T follicular helper cell (primary cell): ENCODE results near the gene HEBP2.
"Not testable (repeated sequence)": the region's sequence is repeated elsewhere in the genome, so short reads cannot be mapped to it uniquely, and the experiment has no call there.

Experiments
- DNase-seq: peaks from one replicate; pipeline ENCODE4 v3.0.0-alpha.2; 2020; ENCODE audit warnings: low read depth

The HEBP2 gene

DNA sequence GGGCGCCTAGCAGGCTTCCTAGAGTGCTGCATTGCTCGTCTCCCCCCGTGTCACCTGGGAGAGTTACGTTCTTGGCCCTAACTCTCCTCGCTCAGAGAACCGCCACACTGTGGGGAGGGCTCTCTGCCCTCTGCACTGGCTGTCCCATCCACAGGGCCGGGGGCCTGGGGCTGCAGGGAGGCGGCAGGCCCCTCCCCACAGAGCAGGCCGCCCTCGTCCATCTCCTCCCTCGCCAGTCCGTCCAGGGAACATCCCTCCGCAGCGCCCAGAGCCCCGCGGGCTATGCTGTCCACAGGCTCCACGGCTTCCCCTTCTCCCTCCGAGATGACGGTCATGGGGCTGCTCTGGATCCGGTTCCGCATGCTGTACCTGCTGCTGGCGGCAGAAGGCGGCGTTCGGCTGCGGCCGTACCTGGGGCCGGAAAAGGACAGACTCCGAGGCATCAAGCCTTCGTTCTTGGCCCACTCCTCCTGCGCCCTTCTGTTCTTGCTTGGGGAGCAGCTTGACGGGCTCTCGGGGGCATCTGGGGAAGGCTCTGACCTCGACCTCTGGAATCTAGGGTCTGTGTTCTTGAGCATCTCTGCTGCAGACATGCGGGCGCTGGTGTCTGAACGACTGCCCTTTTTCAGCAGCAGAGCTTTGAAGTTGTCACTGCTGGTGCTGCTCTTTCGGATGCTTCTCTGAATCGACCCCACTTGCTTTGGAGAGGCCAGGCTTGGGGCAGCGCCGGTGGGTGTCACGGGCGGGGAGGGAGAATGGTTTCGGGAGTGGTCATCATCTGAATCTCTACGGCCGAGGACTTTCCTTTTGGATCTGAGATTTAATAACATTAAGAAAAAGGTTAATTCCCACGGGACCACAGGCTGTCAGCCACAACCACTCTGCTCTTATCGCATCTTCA, 20.2 kb downstream of the HEBP2 start:
- DNase-seq: no peak

DNA sequence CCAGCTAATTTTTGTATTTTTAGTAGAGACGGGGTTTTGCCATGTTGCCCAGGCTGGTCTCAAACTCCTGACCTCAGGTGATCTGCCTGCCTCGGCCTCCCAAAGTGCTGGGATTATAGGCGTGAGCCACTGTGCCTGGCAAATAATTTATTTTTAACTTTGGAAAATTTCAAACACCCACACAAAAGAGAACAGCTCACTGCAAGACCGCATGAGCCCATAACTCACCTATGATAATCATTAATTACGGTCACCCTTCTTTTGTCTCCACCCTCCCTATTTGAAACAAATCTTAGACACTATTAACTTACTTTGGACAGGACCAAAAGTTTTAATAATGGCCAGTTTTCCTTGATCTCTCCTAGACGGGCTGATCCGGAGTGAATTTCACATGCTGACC, 21.2 kb downstream of the HEBP2 start:
- not testable (repeated sequence) for DNase-seq

DNA sequence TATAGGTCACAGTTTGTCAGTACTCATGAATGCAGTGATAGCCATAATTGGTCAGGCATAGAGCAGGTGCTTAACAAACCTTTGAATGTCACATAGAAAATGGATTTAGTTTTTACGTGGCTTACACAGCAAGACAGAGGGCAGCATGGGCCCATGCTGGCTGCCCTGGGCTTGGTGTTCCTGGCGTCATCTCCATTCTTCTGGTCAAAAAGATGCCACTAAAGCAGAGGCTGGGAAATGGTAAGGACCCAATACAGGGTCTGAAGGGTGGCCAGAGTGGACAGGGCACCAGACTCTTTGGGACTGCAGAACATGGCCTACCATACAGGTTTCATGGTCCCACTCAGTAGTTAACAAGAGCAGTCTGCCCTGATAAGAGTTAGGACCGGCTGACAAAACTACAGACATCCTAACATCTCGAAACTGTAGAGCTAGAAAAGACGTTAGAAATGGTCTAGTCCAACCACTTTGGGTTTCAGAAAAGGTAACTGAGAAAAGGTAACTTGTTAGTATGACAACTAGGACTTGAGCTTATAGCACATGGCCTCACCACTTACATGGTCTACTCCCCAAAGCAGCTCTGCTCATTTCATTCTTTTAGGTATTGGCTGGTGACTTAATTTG, 22.6 kb downstream of the HEBP2 start:
- no peak for DNase-seq

DNA sequence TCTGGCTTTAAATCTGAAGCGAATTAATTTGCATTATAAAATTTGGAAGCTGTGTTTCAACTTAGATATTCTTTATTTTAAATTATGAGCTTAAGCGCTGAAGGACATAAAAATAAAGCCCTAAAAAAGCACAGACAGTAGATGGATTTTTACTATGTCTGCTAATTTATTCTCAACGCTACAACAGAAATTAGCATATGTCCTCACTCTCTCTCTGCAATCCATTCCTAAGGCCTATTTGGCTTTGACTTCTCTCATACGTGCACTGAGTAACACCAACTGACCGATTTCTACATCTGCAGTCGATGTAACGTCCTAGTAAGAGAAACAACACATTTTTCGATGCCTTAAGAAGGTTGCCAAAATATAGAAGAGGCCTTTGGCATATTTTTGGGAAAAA, 23.7 kb downstream of the HEBP2 start:
- DNase-seq: no peak

DNA sequence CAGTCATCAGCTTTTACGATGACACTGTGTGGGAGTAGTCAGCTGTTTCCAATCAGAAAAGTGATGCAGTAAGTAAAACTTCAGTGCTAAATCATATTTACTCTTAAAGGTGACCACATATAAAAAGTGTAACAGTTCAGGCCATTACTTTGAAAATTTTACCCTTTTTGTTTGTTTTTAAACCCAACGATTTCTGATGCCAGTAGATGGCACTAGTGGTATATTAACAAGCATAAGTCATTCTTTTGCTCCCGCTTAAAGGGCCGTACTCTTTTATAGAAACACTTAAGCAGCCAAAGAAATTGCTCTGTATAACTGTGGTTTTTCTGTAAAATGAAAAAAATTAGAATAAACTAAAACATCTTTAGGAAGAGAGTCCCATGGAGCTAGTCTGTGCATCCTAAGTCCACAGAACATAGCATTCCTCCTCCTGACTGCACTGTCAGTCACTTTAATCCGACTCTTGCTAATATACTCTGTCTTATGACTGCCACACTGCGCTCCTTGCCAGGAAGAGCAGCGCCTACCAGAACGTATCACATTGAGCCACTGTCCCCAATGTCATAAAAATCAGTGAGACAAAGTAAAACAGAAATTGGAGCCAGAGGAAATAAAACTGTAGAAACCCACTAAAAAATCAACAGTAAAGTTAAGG, 25.0 kb downstream of the HEBP2 start:
- no peak for DNase-seq

DNA sequence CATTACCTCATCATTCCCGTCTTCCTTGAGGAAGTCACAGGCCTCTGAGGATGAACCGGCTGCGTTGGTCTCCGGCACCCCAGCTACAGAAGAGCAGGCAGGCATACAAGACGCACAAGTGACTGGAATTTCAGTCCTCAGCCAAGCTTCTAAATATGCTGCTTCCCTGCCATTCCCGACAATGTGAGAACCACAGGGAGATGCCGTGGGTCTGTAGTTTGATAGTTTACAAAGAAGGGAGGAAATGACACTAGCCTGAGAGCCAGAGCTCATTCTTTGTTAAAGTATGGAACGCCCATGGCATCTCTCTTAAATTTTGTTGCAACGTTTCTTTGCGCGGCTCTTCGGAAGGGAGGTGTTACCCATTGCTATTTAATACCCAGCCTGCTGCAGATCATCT, 25.7 kb downstream of the HEBP2 start:
- DNase-seq: no peak

DNA sequence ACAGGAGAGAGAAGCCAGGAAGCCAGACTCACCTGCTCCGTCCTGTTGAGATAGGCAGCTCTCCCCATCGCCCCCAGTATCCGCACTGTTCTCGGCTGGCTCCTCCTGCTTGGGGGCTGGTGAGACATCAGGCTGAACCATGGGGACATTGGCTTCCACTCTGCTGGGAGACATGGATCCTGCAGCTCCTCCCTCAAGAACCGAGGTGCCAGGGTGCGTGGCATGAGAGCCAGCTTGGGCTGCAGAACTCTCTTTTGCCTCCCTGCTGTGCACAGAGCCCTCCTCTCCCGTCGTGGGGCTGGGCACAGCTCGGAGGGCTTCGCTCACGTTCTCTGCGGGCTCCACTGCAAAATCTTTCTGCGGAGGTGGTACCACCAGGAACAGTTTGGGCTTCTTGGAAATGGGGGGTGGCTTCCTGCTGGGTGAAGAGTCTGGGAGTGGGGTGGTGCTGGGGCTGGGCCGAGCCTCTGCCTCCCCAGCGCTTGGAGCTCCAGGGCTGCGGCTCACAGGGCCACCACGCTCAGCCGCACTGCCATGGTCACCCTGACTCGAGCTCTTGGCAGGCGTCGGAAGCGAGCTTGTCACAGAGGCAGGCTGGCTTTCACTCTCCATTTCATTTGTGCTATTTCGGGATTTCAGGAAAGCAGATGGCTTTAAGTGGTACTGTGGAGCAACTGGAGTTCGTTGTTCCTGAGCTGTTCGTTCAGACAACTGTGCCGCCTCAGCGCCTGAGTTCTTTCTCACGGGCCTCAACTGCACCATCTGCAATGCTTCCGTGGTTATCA, 26.5 kb downstream of the HEBP2 start:
- DNase-seq: no peak

DNA sequence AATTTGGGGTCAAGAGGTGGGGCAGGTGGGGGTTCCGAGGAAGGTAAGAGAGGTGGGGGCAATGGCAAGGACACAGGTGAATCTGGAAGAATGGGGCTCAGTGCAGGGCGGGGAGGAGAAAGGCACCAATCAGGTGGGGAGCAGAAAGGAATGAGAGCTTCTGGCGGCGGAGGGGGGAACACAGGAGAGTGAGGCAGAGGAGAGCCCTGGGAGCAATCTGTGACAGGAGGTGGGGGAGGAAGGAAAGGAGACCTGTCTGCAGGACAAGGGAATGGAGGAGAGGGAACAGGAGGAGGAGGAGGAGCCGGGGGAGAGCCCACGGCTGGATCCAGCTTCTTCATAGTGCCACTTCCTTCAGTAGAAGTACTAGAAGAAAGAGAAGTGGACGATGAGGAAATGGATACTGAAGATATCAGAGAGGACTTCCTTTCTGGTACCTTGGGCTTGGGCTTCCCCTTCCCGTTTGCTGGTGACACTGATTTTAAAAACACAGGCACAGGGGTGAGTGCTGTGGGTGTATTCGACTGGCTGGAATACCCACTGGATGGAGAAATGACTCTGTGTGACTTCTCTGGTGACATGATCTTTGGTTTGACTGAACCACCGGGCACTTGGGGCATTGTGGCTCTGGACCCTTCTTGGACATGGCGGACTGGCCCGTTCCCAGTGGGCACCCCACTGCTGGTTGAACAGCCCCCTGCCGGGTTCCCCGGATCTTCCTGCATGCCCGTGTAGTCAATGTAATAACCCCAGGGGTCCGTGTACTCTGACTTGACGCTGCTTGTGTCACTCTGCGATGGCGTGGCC, 27.4 kb downstream of the HEBP2 start:
- DNase-seq: no peak

DNA sequence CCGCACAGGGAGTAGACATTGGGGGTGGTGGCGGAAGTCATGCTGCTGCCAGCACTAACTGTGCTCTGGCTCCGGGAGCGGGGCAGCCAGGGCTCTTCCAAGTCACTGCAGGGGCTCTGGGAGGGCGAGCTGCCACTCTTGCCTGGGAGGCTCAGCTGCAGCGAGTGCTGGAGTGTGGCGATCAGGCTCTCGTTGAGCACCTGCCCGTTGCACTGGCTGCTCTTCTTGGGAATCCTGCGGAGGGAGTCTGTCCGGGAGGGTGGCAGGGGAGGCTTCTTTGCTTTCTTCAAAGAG, 28.0 kb downstream of the HEBP2 start:
- DNase-seq: no peak

DNA sequence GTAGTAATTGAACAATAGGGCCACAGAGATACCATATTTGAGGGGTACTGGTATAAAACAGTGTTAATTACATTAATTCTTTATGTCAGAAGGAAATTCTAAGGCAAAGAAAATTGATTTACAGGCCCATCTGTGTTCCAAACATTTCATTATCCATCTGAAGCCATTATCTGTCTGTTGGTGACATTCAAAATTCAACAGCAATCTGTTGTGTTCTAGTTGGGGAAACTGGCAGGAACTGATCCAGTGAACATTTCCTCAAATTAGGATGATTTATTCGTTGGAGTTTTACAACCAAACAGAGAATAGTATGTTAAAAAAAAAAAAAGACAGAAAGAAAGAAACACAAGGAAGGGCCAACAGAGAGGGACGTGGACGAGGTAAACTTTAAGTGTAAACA, 30.1 kb downstream of the HEBP2 start:
- DNase-seq: no peak

DNA sequence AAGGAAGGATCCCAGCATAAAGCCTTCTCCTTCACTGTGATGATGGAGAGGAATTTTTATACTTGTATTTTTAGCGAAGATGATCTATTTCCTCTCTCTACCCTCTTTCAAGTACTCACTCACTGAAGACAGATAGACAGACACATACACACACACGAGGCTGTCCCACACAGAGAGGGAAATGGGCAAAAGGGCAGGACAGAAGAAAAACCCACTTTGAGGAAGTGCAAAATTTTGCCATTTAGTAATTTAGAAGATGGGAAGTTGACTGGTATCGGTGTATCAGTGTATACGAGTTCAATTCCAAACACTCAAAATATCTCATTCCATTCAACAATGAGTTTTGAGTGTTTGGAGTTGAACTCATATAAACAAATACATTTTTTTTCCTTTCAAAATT, 30.9 kb downstream of the HEBP2 start:
- no peak for DNase-seq

DNA sequence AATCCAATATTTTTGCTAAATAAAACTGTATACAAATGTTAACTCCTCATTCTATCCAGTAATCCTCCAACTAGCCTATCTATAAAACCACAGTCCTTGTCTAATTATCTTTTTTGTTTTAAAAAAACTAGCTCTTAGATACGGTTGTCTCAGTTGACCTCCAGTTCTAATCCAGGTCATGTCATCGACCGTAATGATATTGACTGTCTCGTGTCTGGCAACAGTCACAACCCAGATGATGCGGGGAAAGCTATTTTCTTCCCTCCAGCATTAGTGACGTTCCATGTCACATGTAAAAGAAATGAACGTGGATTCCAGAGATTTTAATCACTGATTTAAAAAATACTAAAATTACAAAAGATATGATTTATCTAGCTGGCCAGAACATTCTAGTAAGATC, 35.5 kb downstream of the HEBP2 start:
- no peak for DNase-seq

DNA sequence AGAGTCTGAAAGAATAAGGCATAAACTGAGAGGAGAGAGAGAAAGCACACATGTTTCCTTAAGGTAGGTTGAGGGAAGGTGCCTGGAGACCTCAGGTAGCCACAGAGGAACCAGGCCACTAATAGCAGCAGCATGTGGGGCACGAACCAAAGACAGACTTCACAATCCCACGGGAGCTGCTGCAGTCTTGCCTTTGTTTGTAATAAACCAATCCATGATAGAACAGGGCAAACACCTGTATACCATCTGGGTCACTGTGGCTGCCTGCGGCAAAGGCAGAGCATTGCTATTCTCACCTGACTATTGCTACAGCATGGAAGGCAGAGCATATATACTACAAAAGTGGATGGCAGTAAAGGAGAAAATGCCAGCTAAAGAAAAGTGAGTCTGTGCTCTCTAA, 36.3 kb downstream of the HEBP2 start:
- no peak for DNase-seq

DNA sequence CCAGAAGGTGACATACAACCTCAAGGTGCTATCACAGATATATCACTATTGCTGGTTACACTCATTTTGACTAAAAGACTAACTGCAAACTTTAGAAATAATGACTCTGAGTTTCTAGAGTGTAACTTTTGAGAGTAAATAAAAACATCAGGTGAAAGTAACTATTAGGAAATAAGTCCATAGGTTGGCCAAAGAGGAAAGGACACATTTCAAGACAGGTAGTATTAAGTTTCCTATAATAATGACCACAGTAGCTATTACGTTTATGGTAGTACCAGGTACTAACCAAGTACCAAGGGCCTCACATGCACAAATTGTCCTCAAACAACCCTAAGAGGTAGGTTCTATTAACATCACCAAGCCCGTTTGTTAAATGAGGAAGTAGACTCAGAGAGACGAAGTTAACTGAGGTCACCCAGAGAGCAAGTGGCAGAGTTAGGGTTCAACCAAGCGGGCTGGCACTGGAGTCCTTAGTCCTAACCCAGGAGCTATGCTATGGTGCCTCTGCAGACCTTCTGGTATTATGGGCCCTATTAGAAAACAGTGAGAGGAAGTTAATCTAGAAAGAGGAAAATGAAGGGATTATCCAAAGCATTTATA, 36.8 kb downstream of the HEBP2 start:
- DNase-seq: no peak

DNA sequence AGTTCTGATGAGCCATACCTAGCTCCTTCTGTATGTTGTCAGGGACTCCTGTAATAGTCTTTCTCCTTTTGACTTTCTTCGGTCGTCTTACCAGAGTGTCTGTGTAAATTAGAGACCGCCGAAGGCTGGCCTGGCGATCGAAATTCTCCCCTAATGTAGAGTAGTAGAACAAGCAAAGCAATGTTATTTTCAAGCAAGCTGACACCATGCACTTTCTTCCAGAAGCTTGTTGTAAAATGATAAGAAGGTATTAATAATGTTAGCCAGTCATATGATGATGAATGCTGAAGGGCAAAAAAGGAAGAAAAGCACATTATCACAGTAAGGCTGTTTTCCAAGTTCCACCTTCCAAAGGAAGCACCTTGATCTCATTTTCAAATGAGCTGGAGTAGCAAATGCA, 37.9 kb downstream of the HEBP2 start:
- DNase-seq: no peak

DNA sequence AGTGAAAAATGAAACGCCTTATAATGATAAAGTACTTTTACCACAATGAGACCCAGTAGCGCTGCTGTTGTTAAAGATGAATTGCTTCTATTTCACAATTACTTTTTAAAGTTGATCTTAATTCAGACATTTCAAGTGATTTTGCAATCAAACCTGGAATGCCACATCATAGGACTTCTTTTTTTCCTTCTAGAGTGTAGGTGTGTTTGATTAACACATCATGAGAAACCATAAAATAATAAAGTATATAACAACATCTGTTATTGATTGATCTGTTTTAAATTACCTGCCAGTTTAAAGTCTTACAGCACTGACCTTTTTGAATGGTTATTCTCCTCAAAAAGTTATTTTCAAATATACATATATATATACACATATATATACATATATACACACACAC, 38.6 kb downstream of the HEBP2 start:
- DNase-seq: no peak

DNA sequence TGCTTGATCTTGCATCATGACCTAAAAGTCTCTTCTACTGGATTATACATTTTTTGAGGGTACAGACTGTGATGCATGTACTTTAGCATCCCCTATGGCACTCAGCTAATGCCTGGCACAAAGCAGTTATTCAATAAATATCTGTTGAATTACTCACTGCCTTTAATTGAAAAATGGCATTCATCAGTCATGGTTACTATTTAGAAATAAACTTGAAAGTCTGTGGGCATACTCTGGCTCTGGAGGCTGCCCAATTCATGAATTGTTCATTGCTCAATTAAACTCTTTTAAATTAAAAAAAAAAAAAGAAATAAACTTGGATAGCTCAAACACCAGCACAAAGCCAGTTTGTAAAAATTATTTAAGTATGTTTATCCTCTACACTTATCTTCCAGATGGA, 40.0 kb downstream of the HEBP2 start:
- DNase-seq: no peak

DNA sequence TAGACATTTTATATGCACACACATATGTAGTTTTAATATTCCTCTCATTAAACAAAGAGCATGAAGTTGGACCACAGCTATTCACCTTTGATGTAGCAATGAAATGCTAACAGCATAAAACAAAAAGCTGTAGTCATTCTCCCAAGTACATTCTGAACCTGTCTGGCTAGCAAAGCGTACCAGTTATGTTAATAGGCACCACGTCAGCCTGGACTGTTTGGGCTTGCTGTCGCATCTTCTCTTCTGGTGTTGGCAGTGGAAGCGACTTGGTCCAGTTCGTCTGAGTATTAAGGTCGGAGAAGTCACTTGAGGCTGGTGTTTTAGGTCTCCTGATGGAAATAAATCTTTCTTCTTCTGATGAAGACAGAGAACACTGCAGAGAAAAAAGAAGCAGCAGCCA, 42.8 kb downstream of the HEBP2 start:
- no peak for DNase-seq

DNA sequence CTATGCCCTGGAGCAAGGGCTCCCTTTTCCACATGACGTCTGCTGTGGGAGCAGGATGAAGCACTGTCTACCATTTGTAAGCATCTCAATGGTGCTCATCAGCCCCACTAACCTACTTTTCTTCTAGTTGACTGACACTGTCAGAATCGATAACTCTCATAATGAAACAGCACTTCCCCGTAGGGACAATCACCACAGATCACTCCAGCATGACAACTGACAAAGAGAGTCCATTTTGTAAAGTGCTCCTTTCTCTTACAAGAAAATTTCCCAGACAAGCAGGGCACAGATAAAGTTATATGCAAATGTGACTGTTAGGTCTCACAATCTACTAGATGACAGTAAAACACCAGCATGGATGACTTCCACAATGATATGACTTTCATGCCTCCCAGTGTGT, 46.4 kb downstream of the HEBP2 start:
- DNase-seq: no peak

DNA sequence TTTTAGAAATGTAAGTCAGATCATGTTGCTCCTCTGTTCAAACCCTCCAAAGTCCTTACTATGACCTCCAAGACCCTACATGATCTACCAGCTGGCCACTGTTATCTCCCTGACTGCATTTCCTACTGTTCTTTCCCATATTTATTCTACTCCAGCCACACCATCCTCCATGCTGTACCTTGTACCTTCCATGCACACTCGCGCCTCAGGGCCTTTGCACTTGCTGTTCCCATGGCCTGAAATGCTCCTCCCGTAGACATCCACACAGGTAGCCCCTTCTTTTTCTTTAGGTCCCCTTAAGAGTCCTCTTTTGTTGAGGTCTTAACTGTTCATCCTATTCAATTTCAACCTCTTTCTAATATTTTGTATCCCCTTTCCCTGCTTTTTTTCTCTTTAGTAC, 47.0 kb downstream of the HEBP2 start:
- DNase-seq: no peak

DNA sequence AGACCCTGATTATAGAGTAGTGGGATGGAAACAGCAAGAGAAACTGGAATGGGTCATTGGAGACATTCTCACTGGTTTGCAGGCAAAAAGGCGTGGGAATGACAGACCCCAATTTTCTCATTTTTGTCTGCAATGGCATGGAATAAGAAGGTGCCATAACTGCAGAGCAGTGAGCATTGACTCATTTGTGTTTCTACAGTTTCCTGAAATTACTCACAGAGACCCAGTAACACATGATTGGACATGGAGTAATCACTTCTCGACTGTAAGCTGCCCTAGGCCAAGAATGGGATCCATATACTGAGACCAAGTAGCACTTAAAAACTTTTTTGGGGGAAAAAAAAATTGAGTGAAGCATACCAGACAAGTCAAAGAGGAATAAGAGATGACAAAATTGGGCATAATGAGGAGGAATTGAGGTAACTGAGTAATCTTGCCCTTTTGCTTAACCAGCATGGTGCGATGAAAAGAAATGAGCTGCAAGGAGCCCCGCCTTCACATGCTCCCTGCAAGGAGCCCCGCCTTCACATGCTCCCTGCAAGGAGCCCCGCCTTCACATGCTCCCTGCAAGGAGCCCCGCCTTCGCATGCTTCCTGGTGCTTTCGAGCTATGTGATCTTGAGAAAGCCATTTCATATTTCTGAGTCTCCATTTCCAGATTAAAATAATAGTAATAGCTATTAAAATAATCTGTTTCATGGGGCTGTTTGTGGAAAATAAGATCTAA, 51.1 kb downstream of the HEBP2 start:
- DNase-seq: peak; percentile 40
